GM19463 (cell line): Measurements from ENCODE around the gene TMEM54.

Experiments used
- ATAC-seq: cut with Tn5 transposase; IDR thresholded peaks from one replicate; pipeline ENCODE4 v1.9.1; 2021; ENCODE audit warnings: mild to moderate bottlenecking, moderate library complexity; ENCODE audit not compliant: unreplicated experiment

Gene TMEM54

GRCh38 chr1:32895325-32896215 lies 5.6 kb downstream of the TMEM54 start:
- ATAC-seq, result no peak

- ATAC-seq, result no peak
Observed at GRCh38 chr1:32894681-32895080, 6.5 kb downstream of the TMEM54 start.

- no peak for ATAC-seq
Observed at GRCh38 chr1:32894019-32894600, 7.1 kb downstream of the TMEM54 start.

- ATAC-seq, result no peak
Observed at GRCh38 chr1:32893198-32894018, 7.8 kb downstream of the TMEM54 start.

- ATAC-seq, result no peak
Observed at GRCh38 chr1:32892368-32893197, 8.6 kb downstream of the TMEM54 start.

- ATAC-seq, result no peak
Observed at GRCh38 chr1:32891630-32892029, 9.6 kb downstream of the TMEM54 start.

- ATAC-seq, result no peak
Observed at GRCh38 chr1:32891241-32891570, 10.0 kb downstream of the TMEM54 start.

GRCh38 chr1:32890516-32891240 lies 10.5 kb downstream of the TMEM54 start:
- ATAC-seq, result no peak

GRCh38 chr1:32889731-32890278 lies 11.4 kb downstream of the TMEM54 start:
- no peak for ATAC-seq

- no peak for ATAC-seq
Observed at GRCh38 chr1:32888677-32889420, 12.3 kb downstream of the TMEM54 start.

GRCh38 chr1:32888134-32888533 lies 13.1 kb downstream of the TMEM54 start:
- ATAC-seq, result no peak

GRCh38 chr1:32887623-32888022 lies 13.6 kb downstream of the TMEM54 start:
- ATAC-seq, result no peak

- ATAC-seq, result no peak
Observed at GRCh38 chr1:32886828-32887414, 14.3 kb downstream of the TMEM54 start.

GRCh38 chr1:32886004-32886827 lies 15.0 kb downstream of the TMEM54 start, which contains the start of gene HPCA:
Gene HPCA, plus strand, starts transcription at chr1:32886491. Its CDS starts 2,408 bp downstream, at chr1:32888899.
- ATAC-seq, result no peak

- ATAC-seq, result no peak
Observed at GRCh38 chr1:32885676-32886003, 15.5 kb downstream of the TMEM54 start.

- no peak for ATAC-seq
Observed at GRCh38 chr1:32884726-32885125, 16.5 kb downstream of the TMEM54 start.

GRCh38 chr1:32884032-32884372 lies 17.2 kb downstream of the TMEM54 start:
- ATAC-seq, result no peak
